Neutrophil (primary cell): ENCODE data around the gene THSD7B.

Experiments
- H3K27ac ChIP-seq: fragments of 200-600 bp; sonication (generic); 2 replicates; pipeline ENCODE4 v1.5.1; 2016; ENCODE audit warnings: mild to moderate bottlenecking, moderate library complexity
- H3K27me3 ChIP-seq: fragments of 200-600 bp; sonication (generic); 2 replicates; pipeline ENCODE4 v1.6.0; 2016; ENCODE audit warnings: mild to moderate bottlenecking
- H3K36me3 ChIP-seq: fragments of 200-600 bp; sonication (generic); 2 replicates; pipeline ENCODE4 v1.5.1; 2017
- H3K4me1 ChIP-seq, 2 experiments: fragments of 200-600 bp in 1 of 2; sonication (generic) in 1 of 2; 1 replicate in 1 of 2; 2 replicates in 1 of 2; pipeline versions ENCODE4 v1.5.1 to v1.6.1; 2013 to 2016; ENCODE audit warnings: low read depth in 1 of 2, low read length in 1 of 2, mild to moderate bottlenecking in 1 of 2, moderate library complexity in 1 of 2; ENCODE audit not compliant: control insufficient read depth in 1 of 2, insufficient read depth in 1 of 2
- H3K4me3 ChIP-seq, 2 experiments: fragments of 200-600 bp in 1 of 2; sonication (generic) in 1 of 2; 1 replicate in 1 of 2; 2 replicates in 1 of 2; pipeline ENCODE4 v1.5.1; 2013 to 2016; ENCODE audit warnings: low read depth in 1 of 2, low read length in 1 of 2, mild to moderate bottlenecking in 1 of 2, moderate library complexity in 1 of 2
- H3K9me3 ChIP-seq: fragments of 200-600 bp; sonication (generic); 2 replicates; pipeline ENCODE4 v1.5.1; 2016
- TF ChIP-seq, protein P1 (sequence below): fragments of 200-600 bp; sonication (generic); IDR thresholded peaks from 2 replicates; pipeline ENCODE4 v1.5.1; 2016; ENCODE audit warnings: antibody characterized with exemption

THSD7B gene

DNA sequence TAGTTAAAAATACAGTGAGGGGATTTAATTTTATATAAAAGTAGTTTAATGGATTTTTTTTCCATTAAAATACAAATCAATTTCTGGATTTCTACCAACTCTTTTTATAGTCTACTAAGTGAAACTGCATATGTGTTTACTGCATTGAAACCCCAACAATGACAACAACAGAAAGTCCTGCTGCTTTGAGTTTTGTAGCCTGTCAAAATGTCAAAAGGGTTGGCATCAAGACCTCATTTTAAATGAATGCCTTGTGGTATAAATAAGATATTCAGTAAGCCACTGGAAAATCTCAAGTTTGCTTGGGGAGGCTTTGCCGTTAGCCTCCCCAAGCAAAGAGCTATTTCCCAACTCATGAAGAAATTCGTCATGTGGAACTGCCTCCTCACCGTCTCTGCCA, 758.6 kb downstream of the THSD7B start:
- Histone ChIP-seq H3K27ac (no peak overlapping the region), H3K4me1 (no peaks in the 10 kb centered on the region), H3K27me3 (no peaks in the 10 kb centered on the region), H3K4me3 (no peak overlapping the region), H3K36me3 (no peaks in the 10 kb centered on the region), H3K9me3 (no peaks in the 10 kb centered on the region)
- TF ChIP-seq, protein P1, sequence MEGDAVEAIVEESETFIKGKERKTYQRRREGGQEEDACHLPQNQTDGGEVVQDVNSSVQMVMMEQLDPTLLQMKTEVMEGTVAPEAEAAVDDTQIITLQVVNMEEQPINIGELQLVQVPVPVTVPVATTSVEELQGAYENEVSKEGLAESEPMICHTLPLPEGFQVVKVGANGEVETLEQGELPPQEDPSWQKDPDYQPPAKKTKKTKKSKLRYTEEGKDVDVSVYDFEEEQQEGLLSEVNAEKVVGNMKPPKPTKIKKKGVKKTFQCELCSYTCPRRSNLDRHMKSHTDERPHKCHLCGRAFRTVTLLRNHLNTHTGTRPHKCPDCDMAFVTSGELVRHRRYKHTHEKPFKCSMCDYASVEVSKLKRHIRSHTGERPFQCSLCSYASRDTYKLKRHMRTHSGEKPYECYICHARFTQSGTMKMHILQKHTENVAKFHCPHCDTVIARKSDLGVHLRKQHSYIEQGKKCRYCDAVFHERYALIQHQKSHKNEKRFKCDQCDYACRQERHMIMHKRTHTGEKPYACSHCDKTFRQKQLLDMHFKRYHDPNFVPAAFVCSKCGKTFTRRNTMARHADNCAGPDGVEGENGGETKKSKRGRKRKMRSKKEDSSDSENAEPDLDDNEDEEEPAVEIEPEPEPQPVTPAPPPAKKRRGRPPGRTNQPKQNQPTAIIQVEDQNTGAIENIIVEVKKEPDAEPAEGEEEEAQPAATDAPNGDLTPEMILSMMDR = no peak

DNA sequence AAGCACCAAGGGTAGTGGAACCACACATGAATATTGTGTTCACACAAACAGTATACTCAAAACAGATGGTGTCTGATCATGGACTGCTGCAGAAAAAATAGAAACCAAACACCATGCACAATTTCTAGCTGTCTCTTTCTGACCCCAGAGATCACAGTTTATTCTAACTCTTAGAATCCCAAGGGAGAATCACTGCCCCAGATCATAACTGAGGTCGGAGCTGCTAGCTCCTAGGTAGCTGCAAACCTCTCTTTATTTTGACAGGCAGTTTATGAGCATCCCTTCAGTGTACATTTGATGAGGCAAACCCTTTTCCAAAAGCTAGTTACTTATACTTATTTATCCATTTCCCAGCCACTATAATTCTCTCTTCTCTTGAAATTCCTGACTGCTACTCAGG, 759.8 kb downstream of the THSD7B start:
- TF ChIP-seq, protein P1 = no peak
- no peak overlapping the region for H3K27ac ChIP-seq
- no peaks in the 10 kb centered on the region for H3K4me1 ChIP-seq
- no peaks in the 10 kb centered on the region for H3K9me3 ChIP-seq
- H3K4me3 ChIP-seq = no peak overlapping the region
- H3K36me3 ChIP-seq = no peaks in the 10 kb centered on the region
- H3K27me3 ChIP-seq = no peaks in the 10 kb centered on the region

DNA sequence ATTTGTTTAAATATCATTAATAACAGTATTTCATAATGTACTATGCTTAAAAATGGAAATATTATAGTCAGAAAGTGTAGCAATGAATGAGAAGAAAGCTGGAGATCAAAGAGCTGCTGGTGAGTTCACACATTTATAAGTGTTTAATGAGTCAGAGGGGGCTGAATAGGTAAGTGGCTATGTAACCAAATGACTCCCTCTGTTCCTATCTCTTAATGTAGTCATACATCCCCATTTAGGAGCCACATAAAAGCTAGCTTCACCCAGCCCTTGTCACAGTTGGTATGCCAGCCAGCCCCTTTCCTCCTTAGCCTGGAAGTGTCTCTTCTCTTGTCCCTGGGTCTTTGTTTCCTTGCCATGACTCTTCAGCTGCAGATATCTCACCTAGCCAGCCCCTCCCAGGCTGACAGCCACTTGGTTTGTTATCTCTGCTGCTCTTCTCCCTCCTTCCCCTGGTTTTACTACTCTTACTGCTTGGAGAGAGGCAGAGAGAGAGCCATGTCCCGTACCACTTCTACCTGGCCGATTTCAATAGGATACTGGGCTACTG, 760.4 kb downstream of the THSD7B start:
- TF ChIP-seq, protein P1 = no peak

DNA sequence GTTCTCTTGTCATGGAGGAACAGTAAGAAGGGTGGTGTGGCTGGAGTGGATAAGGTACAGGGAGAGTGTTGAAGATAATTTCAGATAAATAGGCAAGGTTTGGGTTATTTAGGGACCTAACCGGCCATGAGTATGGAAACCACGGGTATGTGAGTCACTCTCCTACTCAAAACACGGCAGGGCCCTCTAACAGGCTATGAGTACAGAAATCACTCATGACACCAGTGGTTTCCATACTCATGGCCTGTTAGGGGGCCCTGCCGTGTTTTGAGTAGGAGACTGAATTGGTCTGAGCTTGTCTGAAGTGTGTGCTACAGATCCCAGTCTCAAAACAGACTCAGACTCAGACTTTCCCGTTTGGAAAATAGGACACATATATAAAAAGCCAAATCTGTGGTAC, 770.6 kb downstream of the THSD7B start:
- no peaks in the 10 kb centered on the region for H3K9me3 ChIP-seq
- no peak overlapping the region for H3K27ac ChIP-seq
- H3K36me3 ChIP-seq = no peaks in the 10 kb centered on the region
- no peak overlapping the region for H3K4me3 ChIP-seq
- TF ChIP-seq, protein P1 = no peak
- H3K4me1 ChIP-seq = no peaks in the 10 kb centered on the region
- H3K27me3 ChIP-seq = no peaks in the 10 kb centered on the region

More for the DNA sequence above, 760.4 kb downstream of the THSD7B start:
- Histone ChIP-seq H3K27me3 (no peaks in the 10 kb centered on the region), H3K9me3 (no peaks in the 10 kb centered on the region), H3K27ac (no peak overlapping the region), H3K4me3 (no peak overlapping the region), H3K4me1 (no peaks in the 10 kb centered on the region), H3K36me3 (no peaks in the 10 kb centered on the region)

DNA sequence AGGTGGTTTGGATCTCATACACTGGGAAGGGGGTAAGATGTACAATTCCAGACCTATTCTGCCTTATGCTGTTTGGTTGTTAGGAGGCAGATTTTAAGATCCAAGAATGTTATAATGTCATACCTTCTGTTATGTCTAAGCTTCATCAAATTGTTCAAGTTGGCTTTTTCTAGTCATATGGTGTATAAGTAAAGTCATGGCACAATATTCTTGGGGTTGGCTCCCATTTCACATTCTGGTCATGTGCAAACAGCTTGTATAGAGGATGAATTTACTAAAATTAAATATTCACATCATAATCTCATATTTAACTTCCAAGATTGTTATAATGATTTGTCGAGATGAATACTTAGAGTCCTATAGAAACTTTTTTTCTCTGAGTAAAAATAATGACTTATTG, 774.0 kb downstream of the THSD7B start:
- Histone ChIP-seq H3K9me3 (no peaks in the 10 kb centered on the region), H3K27ac (no peak overlapping the region), H3K4me1 (no peaks in the 10 kb centered on the region), H3K27me3 (no peaks in the 10 kb centered on the region), H3K36me3 (no peaks in the 10 kb centered on the region), H3K4me3 (no peak overlapping the region)
- TF ChIP-seq, protein P1 = no peak

DNA sequence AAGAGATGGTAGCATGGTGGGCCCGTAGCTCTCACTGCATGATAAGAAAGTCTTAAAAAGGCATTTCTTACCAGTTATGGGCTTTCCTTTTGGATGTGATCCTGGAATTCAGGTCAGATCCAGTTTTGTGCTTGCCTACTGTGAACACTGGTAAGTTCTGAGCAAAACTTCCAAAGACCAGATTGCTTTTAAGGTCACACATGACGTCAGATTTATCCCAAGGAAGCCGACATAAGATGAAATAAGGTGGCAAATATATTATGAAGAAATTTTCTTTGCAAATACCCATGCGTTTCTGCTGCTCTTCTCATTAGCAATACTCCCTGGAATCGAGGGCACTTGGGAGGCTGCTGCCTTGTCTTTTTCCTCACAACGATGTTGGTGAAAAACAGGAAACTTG, 782.5 kb downstream of the THSD7B start:
- TF ChIP-seq, protein P1 = no peak
- no peaks in the 10 kb centered on the region for H3K9me3 ChIP-seq
- H3K4me1 ChIP-seq = no peaks in the 10 kb centered on the region
- H3K27ac ChIP-seq = no peak overlapping the region
- H3K36me3 ChIP-seq = no peaks in the 10 kb centered on the region
- no peaks in the 10 kb centered on the region for H3K27me3 ChIP-seq
- no peak overlapping the region for H3K4me3 ChIP-seq
